Gastroesophageal sphincter (tissue), 4 donors: Measurements from ENCODE around the gene ZIM2. TPM values are rescaled to one million over a fixed set of nuclear protein-coding genes. Genes with fewer than 3 reads are reported as not detected.

Experiments used
- ATAC-seq: fragments of 150-250 bp; one replicate; pipeline ENCODE4 v1.9.1; 2016; ENCODE audit warnings: mild to moderate bottlenecking, moderate library complexity
- H3K27ac ChIP-seq, 4 donors: fragments of 200-600 bp; sonication (generic) in 3 of 4; 1 replicate in 3 of 4; 2 replicates in 1 of 4; pipeline ENCODE4 v1.5.1; 2016 to 2019
- H3K27me3 ChIP-seq: fragments of 200-600 bp; sonication (generic); one replicate; pipeline ENCODE4 v1.5.1; 2019
- H3K36me3 ChIP-seq, 2 donors: fragments of 200-600 bp; sonication (generic); one replicate each; pipeline ENCODE4 v1.5.1; 2019; ENCODE audit warnings: control low read depth in 1 of 2
- H3K4me1 ChIP-seq, 3 donors: fragments of 200-600 bp; sonication (generic); 1 replicate in 2 of 3; 2 replicates in 1 of 3; pipeline ENCODE4 v1.5.1; 2016 to 2019; ENCODE audit warnings: control low read depth in 2 of 3
- H3K4me3 ChIP-seq, 2 donors: fragments of 200-600 bp; sonication (generic); one replicate each; pipeline ENCODE4 v1.5.1; 2019; ENCODE audit warnings: mild to moderate bottlenecking in 1 of 2, moderate library complexity in 1 of 2
- H3K9me3 ChIP-seq, 3 donors: fragments of 200-600 bp; sonication (generic); one replicate each; pipeline ENCODE4 v1.5.1; 2017 to 2019; ENCODE audit warnings: control low read depth in 2 of 3
- EP300 ChIP-seq: sonication (generic); formaldehyde crosslinking; IDR thresholded peaks from one replicate; pipeline ENCODE4 v1.6.1; 2017; ENCODE audit warnings: antibody characterized with exemption, mild to moderate bottlenecking
- POLR2A ChIP-seq, 2 donors: fragments of 450-650 bp; IDR thresholded peaks; one replicate each; pipeline ENCODE4 v1.6.1; 2017; ENCODE audit warnings: antibody characterized with exemption in 2 of 2, mild to moderate bottlenecking in 2 of 2, moderate library complexity in 1 of 2
- POLR2AphosphoS5 ChIP-seq: sonication (generic); formaldehyde crosslinking; IDR thresholded peaks from one replicate; pipeline ENCODE4 v1.6.1; 2017; ENCODE audit warnings: antibody characterized with exemption
- WGBS, 2 donors: methylation state at CpG; one replicate each; pipeline ENCODE4 v1.1.5; 2018; ENCODE audit warnings: low coverage in 1 of 2; 5-methylcytosine and 5-hydroxymethylcytosine counted together
- total RNA-seq, 4 donors: library from RNA; depleted of rRNA; stranded (reverse); fragments of >200 nt; gene quantifications; one replicate each; pipeline ENCODE4 v1.1.0, GENCODE V29; 2016
- TF ChIP-seq, protein P1 (sequence below), 4 experiments: fragments of 200-600 bp in 2 of 4; fragments of 450-650 bp in 2 of 4; sonication (generic) in 1 of 4; IDR thresholded peaks; one replicate each; pipeline ENCODE4 v1.5.1; 2017 to 2019; ENCODE audit warnings: antibody characterized with exemption in 4 of 4, mild to moderate bottlenecking in 2 of 4, moderate library complexity in 2 of 4

Gene ZIM2
- total RNA-seq, 4 donors from 2014 or later = 0.31 to 1.0 (median 0.39) TPM

GRCh38 chr19:56748378-56748777 is 92.1 kb downstream of the ZIM2 start:
- H3K9me3 ChIP-seq = no peaks in the 10 kb centered on the region
- TF ChIP-seq EP300 = no peak
- TF ChIP-seq, protein P1, sequence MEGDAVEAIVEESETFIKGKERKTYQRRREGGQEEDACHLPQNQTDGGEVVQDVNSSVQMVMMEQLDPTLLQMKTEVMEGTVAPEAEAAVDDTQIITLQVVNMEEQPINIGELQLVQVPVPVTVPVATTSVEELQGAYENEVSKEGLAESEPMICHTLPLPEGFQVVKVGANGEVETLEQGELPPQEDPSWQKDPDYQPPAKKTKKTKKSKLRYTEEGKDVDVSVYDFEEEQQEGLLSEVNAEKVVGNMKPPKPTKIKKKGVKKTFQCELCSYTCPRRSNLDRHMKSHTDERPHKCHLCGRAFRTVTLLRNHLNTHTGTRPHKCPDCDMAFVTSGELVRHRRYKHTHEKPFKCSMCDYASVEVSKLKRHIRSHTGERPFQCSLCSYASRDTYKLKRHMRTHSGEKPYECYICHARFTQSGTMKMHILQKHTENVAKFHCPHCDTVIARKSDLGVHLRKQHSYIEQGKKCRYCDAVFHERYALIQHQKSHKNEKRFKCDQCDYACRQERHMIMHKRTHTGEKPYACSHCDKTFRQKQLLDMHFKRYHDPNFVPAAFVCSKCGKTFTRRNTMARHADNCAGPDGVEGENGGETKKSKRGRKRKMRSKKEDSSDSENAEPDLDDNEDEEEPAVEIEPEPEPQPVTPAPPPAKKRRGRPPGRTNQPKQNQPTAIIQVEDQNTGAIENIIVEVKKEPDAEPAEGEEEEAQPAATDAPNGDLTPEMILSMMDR (IDR thresholded peaks at IDR 0.05) = peak; percentile 46 to 68 (median 61)
- 3 to 12% methylated on average over 4 to 5 of the region's 5 CpGs for WGBS, 2 donors
- no peak overlapping the region for H3K27ac ChIP-seq
- H3K4me3 ChIP-seq = no peak overlapping the region
- ATAC-seq = no peak
- H3K4me1 ChIP-seq = peaks cover 0 to 8% (median 0%) of the 10 kb centered on the region in 3 donors
- no peaks in the 10 kb centered on the region for H3K27me3 ChIP-seq
- no peaks in the 10 kb centered on the region for H3K36me3 ChIP-seq

GRCh38 chr19:56746367-56746766 is 94.2 kb downstream of the ZIM2 start:
- peaks cover 0 to 8% (median 0%) of the 10 kb centered on the region in 3 donors for H3K4me1 ChIP-seq
- H3K36me3 ChIP-seq = no peaks in the 10 kb centered on the region
- no peak for ATAC-seq
- 38 to 54% methylated on average over 3 of the region's 3 CpGs for WGBS, 2 donors
- no peaks in the 10 kb centered on the region for H3K9me3 ChIP-seq
- H3K4me3 ChIP-seq = no peak overlapping the region
- no peaks in the 10 kb centered on the region for H3K27me3 ChIP-seq
- H3K27ac ChIP-seq = no peak overlapping the region
- TF ChIP-seq, protein P1 (IDR thresholded peaks at IDR 0.05) = no peak
- TF ChIP-seq POLR2AphosphoS5 (no peak), EP300 (no peak), POLR2A (IDR thresholded peaks at IDR 0.05) (no peak)

DNA sequence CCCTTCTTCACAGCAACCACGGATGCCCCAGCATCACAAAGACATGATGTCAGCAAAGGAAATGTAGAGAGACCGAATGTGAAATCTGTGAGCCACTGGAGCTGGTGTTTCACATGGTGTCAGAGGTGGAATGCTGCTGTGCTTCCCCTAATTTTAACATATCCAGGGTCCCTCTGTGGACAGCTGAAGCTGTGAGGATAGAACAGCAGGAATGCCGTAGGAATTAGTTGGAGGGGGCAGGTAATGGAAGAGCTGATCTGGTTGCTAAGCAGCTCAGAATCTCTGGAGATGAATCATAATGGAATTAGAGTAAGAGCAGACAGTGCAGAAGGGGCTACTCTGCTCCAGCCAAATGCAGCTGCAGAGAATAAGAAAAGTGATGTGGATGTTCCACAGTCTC is 100.0 kb downstream of the ZIM2 start:
- H3K27ac ChIP-seq = no peak overlapping the region
- 7 to 16% methylated on average over 2 to 3 of the region's 3 CpGs for WGBS, 2 donors
- no peaks in the 10 kb centered on the region for H3K36me3 ChIP-seq
- no peaks in the 10 kb centered on the region for H3K4me1 ChIP-seq
- TF ChIP-seq POLR2AphosphoS5 = no peak
- no peak for TF ChIP-seq POLR2A (IDR thresholded peaks at IDR 0.05)
- TF ChIP-seq, protein P1 (IDR thresholded peaks at IDR 0.05) = no peak
- TF ChIP-seq EP300 = no peak
- ATAC-seq = no peak
- peaks cover 18% of the 10 kb centered on the region for H3K27me3 ChIP-seq
- no peak overlapping the region for H3K4me3 ChIP-seq
- no peaks in the 10 kb centered on the region for H3K9me3 ChIP-seq

- 80 to 81% methylated on average over 1 to 5 of the region's 6 CpGs for WGBS, 2 donors
- Histone ChIP-seq H3K4me1 (no peaks in the 10 kb centered on the region), H3K4me3 (no peak overlapping the region), H3K27me3 (peaks cover 18% of the 10 kb centered on the region), H3K9me3 (no peaks in the 10 kb centered on the region), H3K36me3 (no peaks in the 10 kb centered on the region), H3K27ac (no peak overlapping the region)
- TF ChIP-seq POLR2AphosphoS5 = no peak
- no peak for TF ChIP-seq EP300
- TF ChIP-seq, protein P1 (IDR thresholded peaks at IDR 0.05) = no peak
- TF ChIP-seq POLR2A (IDR thresholded peaks at IDR 0.05) = no peak
- ATAC-seq = no peak
These were observed 104.0 kb downstream of the ZIM2 start for GRCh38 chr19:56736571-56736970.

GRCh38 chr19:56732976-56733375 is 107.5 kb downstream of the ZIM2 start:
- Histone ChIP-seq H3K4me3 (no peak overlapping the region), H3K27me3 (no peaks in the 10 kb centered on the region), H3K36me3 (no peaks in the 10 kb centered on the region), H3K27ac (no peak overlapping the region), H3K4me1 (no peaks in the 10 kb centered on the region), H3K9me3 (no peaks in the 10 kb centered on the region)
- 11 to 33% methylated on average over 2 of the region's 2 CpGs for WGBS, 2 donors
- no peak for ATAC-seq
- no peak for TF ChIP-seq EP300
- TF ChIP-seq POLR2A (IDR thresholded peaks at IDR 0.05) = no peak
- TF ChIP-seq POLR2AphosphoS5 = no peak
- TF ChIP-seq, protein P1 (IDR thresholded peaks at IDR 0.05) = no peak
